HG03196 (cell line): ENCODE results near the gene ZNF600.
A peak's percentile ranks its signal among the peaks of the same experiment; 100 is the strongest.
"Not testable (repeated sequence)": the region's sequence is repeated elsewhere in the genome, so short reads cannot be mapped to it uniquely, and the experiment has no call there.

ENCODE experiments used
- ATAC-seq: cut with Tn5 transposase; IDR thresholded peaks from one replicate; pipeline ENCODE4 v1.9.1; 2021; ENCODE audit not compliant: unreplicated experiment

The ZNF600 gene

DNA sequence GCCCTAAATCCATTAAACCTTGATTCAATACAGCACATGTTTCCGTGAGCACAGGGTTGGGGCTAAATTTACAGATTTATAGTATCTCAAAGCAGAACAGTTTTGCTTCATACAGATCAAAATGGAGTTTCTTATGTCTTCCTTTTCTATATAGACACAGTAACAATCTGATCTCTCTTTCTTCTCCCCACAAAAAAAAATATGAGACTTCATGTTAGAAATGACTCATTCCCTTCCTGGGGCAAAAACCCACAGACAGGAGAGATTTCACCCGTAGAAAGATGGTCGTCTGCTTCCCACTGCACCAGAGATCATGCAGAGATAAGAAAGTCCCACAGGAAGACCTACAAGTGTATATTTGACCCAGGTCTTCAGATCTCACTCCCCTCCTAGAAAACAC lies 44.1 kb downstream of the ZNF600 start:
- ATAC-seq: no peak

DNA sequence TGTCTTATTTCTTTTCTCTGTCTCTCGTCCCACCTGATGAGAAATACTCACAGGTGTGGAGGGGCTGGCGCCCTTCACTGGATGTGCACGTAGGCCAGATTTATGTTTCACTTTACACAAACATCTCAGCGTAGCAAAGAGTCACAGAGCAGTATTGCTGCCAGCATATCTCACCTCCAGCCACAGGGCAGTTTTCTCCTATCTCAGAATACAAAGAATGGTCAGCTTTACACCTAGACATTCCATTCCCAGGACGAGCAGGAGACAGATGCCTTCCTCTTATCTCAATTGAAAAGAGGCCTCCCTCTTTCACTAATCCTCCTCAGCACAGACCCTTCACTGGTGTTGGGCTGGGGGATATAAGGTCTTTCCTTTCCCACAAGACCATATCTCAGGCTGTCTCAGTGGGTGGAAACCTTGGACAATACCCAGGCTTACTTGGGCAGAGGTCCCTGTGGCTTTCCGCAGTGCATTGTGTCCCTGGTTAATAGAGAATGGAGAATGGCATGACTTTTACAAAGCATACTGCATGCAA lies 44.6 kb downstream of the ZNF600 start:
- no peak for ATAC-seq

DNA sequence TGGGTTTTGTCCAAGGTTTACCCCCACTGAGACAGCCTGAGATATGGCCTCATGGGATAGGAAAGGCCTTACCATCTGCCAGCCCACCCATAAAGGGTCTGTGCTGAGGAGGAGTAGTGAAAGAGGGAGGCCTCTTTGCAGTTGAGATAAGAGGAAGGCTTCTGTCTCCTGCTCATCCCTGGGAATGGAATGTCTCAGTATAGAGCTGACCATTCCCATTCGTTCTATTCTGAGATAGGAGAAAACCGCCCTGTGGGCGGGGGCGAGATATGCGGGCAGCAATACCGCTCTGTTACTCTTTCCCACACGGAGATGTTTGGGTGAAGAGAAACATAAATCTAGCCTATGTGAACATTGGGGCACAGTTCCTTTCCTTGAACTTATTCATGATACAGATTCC lies 45.2 kb downstream of the ZNF600 start:
- not testable (repeated sequence) for ATAC-seq

DNA sequence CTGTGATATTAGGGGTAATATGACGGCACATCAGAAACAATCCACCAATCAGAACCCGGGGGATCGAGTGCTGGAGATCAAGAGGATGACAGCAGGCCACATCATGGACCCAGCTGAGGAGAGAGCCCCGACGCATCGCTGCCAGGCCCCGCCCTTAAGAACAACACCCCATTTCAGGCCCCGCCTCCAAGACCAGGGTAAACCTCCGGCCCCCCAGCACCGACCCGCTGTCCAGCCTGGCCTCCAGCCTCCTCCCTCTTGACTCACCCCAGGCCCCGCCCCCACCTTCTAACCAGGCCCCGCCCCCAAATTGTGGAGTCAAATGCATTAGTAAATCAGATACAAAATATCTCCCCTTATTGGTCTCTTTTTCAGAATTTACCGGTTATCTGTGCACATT lies 47.0 kb downstream of the ZNF600 start:
- ATAC-seq: no peak

- ATAC-seq: no peak
These were observed 50.9 kb downstream of the ZNF600 start for GRCh38 chr19:52735734-52736133.

DNA sequence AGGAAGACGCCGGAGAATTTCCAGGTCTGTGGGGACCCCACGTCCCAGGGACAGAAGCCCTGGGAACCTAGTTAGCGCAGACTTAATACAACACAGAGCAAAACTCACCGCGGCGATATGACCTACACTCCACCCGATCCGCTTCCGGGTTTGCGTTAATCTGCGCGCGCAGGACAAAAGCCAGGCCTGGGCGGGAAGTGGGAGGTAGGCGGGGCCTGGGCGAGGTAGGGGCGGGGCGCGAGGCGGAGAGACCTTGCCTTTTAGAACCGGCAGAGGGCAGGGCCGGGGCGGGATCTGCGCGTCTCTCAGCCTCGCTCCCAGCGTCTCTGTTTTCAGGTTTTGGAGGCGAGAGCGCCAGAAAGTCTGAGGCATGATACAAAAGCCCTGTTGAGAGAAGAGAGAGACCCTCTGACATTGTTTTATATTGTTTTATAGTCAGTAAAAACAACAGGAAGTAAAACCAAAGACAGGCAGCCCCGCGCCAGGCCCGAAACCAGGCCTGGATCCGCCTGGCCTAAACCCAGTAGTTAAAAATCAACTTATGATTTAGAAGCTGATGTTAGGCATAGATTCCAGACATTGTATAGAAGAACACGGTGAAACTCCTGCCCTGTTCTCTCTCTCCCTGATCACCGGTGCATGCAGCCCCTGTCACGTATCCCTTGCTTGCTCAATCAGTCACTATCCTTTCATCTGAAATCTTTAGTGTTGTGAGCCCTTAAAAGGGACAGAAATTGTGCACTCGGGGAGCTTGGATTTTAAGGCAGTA lies 51.5 kb downstream of the ZNF600 start, which contains the start of gene ZNF611:
Gene ZNF611 (minus strand): TSS at position 152 of the 769 bp plus-strand sequence. CDS start 19,150 bp downstream, outside the sequence.
- peak; percentile 97 for ATAC-seq

DNA sequence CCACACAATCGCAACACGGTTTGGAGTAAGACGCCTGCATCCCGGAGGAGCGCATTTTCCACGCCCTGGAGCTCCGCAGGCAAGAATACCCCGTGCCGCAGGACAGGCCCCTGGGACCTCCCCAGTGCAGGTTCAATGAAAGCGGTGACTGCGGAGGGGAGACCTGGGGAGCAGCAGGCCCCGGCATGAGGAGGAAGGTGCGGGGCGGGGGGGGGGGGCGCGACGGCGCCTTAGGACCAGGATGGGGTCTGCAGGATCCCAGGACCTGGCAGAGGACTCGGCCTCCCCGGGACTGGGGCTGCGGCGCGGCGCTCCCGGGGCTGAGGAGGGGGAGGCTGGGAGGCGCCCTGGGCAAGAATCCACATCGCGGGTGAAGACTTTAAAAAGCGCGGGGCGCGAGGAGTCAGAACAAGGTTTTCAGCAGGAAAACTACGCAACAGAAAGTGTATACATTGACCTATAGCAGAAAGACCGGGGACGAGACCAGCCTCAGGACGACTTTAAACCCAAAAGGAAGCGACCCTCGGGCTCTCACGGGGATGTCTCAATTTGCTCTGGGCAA lies 52.2 kb downstream of the ZNF600 start:
- peak; percentile 24 for ATAC-seq

DNA sequence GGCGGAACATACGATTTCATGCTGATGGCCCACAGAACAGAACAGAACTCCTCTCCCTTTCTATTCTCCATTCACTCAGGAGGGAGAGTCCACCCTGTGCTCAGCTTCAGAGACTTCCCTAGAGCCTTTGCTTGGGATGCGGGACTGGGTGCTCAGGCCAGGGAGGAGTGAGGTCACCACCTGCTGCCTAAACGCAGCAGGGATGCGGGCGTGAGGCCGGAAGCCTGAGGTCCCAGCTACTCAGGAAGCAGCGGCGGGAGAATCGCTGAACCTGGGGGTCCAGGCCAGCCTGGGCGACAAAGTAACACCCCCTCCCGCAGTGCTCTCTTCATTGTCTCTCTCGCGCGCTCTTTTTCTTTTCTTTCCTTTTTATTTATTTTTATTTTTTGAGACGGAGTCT lies 60.5 kb downstream of the ZNF600 start:
- not testable (repeated sequence) for ATAC-seq

- no peak for ATAC-seq
These were observed 61.0 kb downstream of the ZNF600 start for GRCh38 chr19:52725528-52725961.

GRCh38 chr19:52724701-52725514 lies 61.7 kb downstream of the ZNF600 start:
- no peak for ATAC-seq

DNA sequence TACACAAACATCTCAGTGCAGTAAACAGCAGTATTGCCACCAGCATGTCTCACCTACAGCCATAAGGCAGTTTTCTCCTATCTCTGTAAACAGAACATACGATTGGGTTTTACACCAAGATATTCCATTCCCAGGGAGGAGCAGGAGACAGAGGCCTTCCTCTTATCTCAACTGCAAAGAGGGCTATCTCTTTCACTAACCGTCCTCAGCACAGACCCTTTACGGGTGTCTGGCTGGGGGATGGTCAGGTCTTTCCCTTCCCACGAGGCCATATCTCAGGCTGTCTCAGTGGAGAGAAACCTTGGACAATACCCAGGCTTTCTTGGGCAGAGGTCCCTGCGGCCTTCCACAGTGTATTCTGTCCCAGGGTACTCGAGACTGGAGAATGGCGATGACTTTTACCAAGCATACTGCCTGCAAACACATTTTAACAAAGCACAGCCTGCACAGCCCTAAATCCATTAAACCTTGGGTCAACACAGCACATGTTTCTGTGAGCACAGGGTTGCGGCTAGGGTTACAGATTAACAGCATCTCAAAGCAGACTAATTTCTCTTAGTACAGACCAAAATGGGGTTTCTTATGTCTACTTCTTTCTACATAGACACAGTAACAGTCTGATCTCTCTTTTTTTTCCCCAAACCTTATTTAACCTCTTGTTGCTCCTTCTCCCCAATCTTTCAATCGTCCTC lies 62.5 kb downstream of the ZNF600 start:
- ATAC-seq: not testable (repeated sequence)

DNA sequence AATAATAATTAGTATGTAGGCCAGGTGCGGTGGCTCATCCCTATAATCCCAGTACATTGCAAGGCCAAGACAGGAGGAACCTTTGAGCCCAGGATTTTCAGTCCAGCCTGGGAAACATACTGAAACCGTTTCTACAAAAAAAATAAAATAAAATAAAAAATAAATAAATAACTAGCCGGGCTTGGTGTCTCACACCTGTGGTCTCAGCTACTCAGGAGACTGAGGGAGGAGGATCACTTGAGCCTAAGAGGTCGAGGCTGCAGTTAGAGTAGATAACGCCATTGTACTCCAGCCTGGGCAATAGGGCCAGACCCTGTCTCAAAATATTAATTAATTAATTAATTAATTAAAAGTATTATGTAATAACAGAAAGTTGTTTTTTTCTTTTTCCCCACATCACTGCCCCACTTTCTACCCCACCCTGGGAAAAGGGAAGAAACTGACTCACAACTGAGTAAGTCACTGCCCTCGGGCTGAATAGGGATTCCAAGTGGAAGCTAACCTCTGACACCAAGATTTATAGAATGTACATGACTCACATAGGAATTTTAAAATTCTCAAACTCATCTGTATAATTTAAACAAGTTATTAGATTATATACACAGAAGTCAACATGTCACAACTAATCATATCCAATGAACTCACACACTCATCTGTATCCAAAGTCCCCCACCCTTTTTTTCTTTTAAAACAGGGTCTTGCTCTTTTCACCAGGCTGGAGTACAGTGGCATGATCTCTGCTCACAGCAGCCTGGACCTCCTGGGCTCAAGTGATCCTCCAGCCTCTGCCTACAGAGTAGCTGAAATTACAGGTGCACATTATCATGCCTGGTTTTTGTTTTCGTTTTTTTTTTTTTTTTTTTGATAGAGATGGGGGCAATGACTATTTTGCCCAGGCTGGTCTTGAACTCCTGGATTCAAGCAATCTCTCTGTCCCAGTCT lies 64.3 kb downstream of the ZNF600 start:
- no peak for ATAC-seq

- not testable (repeated sequence) for ATAC-seq
These were observed 66.0 kb downstream of the ZNF600 start for GRCh38 chr19:52720541-52720940.

GRCh38 chr19:52716522-52716921 lies 70.1 kb downstream of the ZNF600 start:
- no peak for ATAC-seq

DNA sequence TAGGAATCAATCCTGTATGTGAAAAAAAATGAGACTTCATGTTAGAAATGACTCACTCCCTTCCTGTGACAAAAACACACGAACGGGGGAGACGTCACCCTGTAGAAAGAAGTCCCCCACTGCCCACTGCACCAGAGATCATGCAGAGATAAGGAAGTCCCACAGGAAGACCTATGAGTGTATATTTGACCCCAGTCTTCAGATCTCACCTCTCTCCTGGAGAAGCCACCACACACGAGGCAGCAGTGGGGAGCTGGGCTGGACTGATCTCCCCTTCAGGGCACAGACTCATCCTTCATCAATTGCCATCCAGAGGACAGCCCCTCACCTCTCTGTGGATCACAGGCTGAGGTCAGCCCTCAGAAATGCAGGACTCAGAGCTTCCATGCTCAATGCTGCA lies 70.7 kb downstream of the ZNF600 start:
- ATAC-seq: not testable (repeated sequence)

DNA sequence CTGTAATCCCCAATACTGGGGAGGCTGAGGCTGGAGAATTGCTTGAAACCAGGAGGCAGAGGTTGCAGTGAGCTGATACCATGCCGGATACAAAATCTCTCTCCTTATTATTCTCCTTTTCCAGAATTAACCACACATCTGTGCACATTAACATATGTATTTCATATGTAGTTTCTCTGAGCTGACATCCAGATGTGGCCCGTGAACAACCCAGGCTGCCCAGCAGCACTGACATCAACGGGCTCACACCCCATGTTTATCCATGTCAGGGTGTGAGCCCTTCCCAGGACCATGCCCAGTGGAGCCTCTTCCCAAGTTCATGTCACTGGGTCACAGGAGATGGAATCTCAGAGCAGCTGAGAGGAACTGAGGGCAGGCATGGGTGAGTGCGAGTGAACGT lies 71.3 kb downstream of the ZNF600 start:
- not testable (repeated sequence) for ATAC-seq
